K562 treated with DMSO at 1 percent for 4 hours (cell line): ENCODE measurements around the gene REL. TPM values are rescaled to one million over a fixed set of nuclear protein-coding genes. Genes with fewer than 3 reads are reported as not detected.

Experiments used
- total RNA-seq: library from RNA; unstranded; fragments of 300-600 nt; gene quantifications from 2 replicates; pipeline ENCODE4 v1.2.3, GENCODE V29; 2022; ENCODE audit not compliant: insufficient read depth

The REL gene
- total RNA-seq, result 3.6 and 4.6 TPM in 2 replicates

DNA sequence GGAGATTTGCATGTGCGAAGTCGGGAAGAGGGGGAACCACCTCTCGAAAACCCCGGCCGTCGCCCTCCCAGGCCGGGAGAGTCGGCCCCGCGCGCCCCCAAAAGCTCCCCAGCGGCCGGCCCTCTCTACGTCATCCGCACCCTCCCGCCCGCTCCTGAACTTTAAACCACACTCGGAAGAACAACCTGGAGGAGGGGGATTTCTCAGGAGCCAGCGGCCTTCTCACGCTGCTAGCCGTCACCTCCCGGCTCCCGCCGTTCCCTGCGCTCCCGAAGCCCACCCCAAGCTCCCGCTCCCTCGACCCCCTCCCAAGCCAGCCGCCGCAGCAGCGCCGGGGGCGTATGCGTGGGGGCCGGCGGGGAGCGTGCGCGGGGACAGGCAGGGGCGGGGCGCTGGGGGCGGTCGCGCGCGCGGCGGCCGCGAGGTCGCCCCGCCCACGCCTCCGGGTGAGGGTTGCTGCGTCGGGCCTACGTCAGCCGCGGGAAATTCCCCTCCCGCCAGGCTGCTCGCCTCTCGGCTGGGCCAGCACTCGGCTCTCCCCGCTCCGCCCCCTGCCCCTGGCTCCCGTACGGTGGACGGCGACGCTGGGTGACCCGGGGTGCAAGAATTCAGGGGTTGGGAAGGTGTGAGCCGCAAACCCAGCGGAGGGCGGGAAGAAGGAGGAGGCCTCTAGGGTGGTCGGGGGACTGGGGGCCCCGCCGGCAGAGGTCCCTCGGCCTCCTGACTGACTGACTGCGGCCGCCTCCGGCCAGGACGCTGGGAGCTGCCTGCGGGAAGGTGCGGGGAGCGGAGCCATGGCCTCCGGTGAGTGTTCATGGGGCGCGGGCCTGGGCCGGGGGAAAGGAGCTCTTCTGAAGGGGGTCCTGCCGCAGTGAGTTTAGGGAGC is at the start of gene REL:
TSS of gene REL (plus strand) at position 528 of the 886 bp plus-strand sequence. CDS start at position 795, 267 bp downstream.

Other genes starting within 250 kb of the REL start
- 4.3 and 6.3 TPM in 2 replicates for gene PAPOLG, start 125.3 kb upstream of the REL start, total RNA-seq
- gene PEX13, start 136.1 kb downstream of the REL start, total RNA-seq, result 6.1 and 8.3 TPM in 2 replicates
- 2.2 and 5.4 TPM in 2 replicates for gene PUS10, start 136.7 kb downstream of the REL start, total RNA-seq
- 4.9 and 5.6 TPM in 2 replicates for gene SANBR, start 184.3 kb downstream of the REL start, total RNA-seq